NCI-H526 treated with DMSO at 0.1 percent for 48 hours (cell line): ENCODE data around the gene TSEN34.
A peak's percentile ranks its signal among the peaks of the same experiment; 100 is the strongest.
"Not testable (repeated sequence)": the region's sequence is repeated elsewhere in the genome, so short reads cannot be mapped to it uniquely, and the experiment has no call there.

ENCODE experiments used
- DNase-seq: peaks from one replicate; lab custom pipeline; 2025; lab: John Stamatoyannopoulos, UW

TSEN34 gene

DNA sequence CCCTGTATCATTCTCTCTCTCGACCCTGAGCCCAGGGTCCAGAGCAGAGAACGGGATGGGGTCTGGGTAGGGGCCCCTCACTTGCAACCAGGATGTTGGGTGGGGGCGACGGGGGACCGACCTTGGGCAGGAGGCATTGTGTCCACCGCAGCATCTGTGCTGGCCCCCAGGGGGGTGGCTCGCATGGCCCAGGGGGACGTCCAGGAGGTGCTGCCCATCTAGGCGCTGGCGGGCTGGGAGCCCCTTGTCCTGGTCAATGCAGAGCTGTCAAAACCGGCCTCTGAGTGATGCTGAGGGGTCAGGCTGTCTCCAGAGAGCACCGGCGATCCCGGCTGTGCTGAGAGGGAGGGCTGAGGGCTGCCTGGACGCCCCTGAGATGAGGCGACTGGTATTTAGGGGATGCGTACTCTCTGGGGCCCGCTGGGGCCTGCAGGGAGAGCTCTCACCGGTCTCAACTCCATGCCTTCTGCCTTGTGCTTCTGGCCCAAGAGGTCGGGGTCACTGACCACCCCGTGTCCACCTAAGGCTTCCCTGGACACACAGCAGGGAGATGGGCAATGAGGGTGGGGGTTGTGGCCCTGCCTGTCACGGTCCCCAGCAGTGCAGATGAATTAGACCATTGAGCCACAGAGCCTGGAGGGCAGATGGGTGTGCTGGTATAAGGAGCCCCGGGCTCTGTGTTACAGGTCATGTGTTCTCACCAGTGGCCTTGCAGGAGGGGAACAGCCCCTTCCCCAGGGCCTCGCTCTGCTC, 18.1 kb downstream of the TSEN34 start:
- no peak for DNase-seq

DNA sequence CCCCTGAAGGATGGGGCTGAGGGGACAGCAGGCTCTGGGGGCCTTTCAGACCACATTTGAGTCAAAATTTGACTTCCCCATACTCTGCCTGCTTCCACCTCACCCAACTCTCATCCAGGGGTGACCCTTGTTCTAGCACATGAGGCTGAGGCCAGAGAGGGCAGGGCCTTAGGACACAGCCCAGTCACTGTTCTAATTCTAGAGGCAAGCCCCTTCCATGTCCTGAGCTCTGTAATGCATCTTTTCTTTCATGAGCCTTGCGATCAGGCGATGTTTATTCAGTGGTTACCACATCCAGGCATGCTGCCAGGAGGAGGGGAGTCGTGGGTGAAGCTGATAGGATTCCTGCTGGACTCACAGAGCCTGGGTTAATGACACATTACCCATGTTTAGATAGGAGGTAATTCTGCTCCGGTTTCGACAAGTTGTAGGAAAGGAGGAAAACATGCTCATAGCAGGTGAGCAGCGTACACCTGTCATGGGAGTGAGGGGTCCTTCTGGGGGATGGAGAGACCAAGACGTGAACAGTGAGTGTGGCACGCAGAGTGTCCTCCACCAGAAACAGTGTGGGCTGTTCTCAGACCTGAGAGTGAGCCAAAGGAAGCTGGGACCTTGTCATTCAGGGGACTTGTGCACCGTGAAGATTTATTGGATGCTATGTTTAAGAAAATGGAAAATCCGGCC, 18.8 kb downstream of the TSEN34 start:
- peak; percentile 55 for DNase-seq

DNA sequence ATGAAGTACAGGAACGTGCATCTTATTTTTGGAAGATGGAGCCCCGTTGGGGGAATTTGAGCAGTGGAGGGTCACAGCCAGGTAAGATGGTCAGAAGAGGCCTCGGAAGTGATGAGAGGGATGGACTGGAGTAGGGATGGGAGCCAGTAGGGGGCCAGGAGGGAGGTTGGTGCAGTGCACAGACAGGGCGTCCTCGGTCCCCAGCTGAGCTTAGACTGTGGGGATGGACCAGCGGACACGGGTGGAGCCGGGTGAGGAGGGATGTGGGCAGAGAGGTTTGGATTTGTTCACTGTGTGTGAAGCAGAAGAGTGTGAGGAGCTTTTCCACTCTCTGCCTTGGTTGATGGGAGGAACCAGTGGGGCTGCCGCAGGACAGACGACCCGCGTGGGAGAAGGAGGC, 20.1 kb downstream of the TSEN34 start:
- no peak for DNase-seq

DNA sequence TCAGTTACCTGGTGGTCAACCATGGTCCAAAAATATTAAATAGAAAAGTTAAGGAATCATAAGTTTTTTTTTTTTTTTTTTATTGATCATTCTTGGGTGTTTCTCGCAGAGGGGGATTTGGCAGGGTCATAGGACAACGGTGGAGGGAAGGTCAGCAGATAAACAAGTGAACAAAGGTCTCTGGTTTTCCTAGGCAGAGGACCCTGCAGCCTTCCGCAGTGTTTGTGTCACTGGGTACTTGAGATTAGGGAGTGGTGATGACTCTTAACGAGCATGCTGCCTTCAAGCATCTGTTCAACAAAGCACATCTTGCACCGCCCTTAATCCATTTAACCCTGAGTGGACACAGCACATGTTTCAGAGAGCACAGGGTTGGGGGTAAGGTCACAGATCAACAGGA, 23.1 kb downstream of the TSEN34 start:
- DNase-seq: not testable (repeated sequence)

DNA sequence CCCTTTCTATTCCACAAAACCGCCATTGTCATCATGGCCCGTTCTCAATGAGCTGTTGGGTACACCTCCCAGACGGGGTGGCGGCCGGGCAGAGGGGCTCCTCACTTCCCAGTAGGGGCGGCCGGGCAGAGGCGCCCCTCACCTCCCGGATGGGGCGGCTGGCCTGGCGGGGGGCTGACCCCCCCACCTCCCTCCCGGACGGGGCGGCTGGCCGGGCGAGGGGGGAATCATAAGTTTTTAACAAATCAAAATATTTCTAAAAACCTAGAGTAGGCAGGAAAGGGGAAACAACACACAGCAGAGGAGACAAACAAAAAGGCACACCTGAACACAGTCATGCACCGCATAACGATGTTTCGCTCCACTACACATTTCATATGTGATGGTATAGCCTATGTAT, 23.6 kb downstream of the TSEN34 start:
- DNase-seq: not testable (repeated sequence)

DNA sequence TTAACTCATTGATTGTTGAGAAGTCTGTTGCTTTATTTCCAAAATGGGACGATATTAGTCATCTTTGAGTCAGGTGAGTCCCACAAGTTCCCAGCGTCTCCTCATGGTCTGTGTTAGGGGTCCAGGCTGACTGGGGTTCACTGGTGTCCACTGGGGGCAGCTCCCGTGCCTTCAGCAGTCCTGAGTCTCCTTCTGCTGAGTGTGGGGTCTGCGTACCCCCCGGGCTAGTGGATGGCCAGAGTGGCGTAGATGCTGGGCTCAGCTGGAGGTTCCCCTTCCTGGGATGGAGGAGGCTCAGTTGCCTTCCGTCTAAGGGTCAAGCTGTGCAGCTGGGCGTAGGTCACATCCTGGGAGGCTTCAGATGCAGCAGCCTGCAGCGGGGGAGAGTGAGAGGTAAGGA, 25.8 kb downstream of the TSEN34 start:
- no peak for DNase-seq

DNA sequence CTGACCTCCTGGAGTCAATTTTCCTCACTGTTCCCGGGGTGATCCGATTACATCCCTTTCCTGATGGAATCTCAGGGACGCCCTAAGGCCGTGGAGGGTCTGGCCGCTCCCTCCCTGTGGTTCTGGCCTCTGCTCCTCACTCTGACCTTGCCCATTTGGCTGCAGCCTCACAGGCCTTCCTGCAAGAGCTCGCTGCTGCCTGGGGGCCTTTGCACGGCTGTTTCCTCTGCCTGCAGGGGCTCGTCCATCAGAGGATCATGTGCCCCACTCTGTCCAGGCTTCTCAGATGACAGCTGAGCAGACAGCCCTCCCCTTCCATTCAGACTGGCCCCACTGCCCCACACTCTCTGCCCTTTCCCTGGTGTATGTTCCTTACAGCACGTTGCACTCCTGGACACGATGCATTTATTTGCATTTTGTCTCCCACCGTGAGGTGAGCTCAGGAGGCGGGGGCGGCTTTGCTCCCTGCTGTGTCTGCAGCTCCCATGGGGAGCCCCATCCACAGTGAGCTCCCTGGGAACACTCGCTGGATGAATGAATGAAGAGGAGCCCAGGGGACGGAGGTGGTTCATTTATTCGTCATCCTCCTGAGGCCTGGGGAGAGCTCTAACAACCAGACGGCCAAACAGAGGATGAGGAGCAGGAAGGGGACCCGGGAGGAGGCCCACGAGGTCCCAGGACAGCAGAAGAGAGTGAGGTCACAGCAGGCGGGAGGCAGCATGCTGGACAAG, 26.6 kb downstream of the TSEN34 start:
- DNase-seq: not testable (repeated sequence)

DNA sequence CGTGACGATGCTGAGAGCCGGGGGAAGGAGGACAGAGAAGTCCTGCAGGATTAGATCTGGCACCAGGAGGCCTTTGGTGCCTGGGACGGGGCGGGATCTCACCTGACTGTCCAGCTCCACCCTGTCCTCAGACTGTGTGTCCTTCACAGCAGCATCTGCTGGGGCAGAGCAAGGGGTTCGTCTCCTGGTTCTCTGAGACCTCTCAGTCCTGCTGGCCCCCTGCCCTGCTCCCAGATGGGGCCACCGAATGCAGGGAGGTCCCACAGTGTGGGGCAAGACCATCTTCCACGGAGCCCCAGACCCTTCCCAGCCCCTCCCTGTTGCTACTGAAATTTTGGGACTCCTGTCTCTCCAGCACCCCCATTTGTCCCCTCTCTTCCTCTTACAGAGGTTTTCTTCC, 27.2 kb downstream of the TSEN34 start:
- DNase-seq: no peak

DNA sequence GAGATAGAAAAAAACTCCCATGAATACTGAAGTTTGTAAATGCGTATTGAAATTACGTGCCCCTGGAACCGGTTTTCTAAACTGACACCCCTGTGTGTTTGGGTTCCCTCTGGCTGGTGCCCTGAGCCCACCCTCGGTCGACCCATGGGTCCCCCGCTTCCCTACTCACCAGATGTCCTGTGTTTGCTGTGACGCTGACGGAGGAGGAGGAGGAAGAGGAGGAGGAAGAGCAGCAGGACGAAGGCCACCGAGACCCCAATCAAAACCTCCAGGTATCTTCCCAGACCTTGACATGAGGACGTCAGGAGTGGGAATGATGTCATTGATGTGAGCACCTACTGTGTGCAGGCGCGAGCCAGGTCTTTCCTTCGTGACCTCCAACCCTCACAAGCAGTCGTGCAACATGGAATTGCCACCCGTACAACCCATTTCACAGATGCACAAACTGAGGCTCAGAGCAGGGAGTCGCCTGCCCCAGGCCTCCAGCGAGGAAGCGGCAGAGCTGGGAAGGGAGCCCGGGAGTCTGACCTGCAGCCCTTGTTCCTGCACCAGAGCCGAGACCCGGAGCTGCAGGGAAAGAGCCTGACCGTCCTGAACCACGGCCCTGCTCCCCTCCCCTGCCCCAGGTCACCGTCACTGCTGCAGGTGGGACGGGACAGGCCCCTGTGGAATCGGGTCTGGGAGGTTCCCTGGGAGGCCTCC, 28.0 kb downstream of the TSEN34 start:
- no peak for DNase-seq

DNA sequence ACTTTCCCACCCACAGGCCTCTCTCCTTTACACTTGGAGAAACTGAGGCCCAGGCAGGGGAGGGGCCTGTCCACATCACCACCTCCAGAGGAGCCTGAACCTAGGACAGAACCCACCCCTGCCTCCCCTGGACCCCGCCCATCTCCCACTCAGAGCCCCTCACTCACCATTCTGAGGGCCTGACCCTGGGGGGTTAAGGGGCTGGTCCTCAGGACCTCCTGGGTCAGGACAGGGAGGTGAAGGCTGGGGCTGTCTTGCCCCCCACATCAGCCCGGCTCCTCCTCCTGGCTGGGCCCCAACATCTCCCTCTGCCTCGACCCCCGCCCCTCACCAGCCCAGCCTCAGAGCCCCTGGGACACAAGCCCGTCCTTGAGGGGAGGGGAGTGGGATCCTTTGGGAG, 28.6 kb downstream of the TSEN34 start:
- not testable (repeated sequence) for DNase-seq

DNA sequence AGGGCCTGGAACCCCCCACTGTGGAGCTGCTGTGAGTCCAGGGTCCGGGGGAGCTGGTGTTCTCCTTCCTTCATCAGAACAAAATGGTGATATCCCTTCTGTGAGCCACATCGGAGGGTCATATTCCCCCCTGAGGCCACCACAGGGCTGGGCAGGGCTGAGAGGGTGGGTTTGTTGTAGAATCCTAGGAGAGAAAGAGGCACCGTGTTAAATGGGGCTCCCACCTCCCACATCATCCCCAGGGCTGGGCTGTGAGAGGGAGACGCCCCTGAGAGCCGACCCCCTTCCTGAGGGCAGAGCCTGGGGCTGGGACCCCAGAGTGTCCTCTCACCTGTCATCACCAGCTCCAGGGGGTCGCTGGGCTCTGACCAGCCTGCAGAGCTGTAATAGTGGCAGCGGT, 30.8 kb downstream of the TSEN34 start:
- not testable (repeated sequence) for DNase-seq

DNA sequence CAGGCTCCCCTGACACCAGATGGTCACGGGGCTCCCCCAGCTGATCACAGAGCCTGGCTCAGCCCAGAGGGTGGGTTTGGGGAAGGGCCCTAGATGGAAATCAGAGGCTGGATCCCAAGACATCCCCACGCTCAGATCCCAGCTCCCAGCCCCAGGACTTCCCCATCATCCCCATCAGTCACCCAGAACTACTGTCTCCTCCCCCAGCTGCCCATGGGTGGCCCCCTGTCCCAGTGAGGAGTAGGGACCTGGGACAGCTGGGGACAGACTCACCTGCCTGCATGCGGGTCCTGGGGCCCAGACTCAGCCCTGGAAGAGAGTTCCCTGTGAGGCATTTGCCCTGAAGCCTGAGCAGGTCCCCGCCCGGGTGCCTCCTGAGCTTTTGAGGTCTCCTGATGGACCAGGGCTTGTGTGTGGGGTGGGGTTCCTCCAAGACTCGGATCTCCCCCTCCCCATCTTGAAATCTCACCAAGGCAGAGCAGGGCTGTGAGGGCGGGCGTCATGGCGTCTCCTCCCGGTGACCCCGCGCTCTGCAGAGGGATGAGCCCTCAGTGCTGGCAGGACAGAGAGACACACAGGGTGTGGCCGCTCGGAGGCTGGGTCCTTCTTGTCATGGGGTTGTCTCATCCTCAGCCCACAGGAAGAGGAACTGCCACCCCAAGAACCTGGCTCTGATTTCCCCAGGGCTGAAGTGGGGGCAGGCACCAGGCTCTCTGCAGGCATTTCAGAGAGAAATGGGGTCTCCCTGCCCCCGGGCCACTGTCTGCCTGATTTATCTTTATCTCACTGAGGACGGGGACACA, 31.6 kb downstream of the TSEN34 start, which contains the start of gene LILRB3:
TSS of gene LILRB3 (minus strand) at position 534 of the 803 bp plus-strand sequence. CDS start at position 503, 31 bp downstream.
- not testable (repeated sequence) for DNase-seq

DNA sequence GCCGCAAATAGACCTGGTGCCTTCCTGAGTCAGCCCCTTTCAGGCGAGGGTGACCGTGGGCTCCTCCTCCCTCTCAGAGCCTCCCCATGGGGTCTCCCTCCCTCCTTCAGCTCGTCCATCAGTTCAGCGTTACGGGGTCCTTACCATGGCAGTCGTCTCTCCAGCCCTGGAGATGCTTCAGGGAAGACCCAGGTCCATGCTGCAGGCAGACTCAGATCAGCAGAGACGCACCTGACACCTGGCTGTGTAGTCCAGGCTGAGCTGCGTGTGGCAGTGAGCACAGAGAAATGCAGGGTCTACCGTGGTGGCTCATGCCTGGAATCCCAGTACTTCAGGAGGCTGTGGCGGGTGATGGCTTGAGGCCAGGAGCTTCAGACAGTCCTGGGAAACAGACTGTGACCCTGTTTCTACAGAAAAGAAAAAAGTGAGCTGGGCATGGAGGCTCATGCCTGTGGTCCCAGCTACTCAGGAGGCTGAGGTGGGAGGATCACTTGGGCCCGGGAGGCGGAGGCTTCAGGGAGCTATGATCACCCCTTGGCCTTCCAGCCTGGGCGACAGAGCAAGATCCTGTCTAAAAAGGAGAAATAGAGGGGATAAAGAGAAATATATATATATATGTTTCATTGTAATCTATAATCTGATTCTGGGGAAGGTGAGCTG, 32.3 kb downstream of the TSEN34 start:
- not testable (repeated sequence) for DNase-seq

DNA sequence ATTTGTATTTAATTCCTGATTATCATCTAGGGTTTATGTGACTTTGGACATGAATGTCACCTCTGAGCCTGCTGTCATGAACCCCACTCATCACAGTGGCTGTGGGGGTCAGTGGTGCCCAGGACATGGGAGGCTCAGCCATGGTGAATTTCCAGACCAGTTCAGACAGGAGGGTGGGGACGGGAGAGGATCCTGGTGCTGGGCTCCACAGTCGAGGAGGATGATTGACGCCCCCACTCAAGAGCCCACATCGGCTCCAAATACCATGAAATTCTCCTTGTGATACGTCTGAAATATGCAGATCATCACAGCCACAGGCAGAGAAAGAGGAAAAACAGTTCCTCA, 32.8 kb downstream of the TSEN34 start:
- not testable (repeated sequence) for DNase-seq

DNA sequence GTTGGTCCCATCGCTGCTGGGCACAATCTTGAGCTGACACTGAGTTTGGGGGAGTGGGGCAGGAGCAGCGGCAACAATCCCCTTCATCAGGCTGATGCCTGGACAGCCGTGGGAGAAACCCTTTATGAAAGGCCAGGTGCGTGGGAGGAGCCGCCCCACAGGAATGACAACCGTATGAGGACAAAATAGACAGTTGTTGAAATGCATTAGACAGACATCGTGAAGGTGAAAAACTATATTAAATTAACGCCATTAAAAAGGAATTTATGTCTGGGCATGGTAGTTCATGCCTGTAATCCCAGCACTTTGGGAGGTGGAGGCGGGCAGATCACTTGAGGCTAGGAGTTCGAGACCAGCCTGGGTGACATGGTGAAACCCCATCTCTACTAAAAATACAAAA, 33.5 kb downstream of the TSEN34 start:
- not testable (repeated sequence) for DNase-seq

DNA sequence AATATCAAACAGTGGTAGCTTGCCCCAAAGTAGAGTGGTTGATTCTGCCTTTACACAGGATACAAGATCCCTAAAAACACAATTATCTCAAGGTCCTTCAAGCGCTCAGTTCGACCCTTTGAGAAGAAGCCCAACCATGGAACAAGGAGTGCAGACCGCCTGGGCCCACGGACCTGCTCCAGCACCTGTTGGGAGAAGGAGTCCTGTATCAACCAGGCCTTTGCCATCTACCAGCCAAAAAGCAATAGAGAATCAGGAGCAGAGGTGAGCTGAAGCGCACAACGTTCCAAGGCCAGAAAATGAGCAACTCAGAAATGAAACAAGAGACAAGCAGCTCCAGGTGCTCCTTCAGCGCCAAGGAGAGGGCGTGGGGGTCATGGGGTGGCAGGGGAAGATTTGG, 38.0 kb downstream of the TSEN34 start:
- no peak for DNase-seq

DNA sequence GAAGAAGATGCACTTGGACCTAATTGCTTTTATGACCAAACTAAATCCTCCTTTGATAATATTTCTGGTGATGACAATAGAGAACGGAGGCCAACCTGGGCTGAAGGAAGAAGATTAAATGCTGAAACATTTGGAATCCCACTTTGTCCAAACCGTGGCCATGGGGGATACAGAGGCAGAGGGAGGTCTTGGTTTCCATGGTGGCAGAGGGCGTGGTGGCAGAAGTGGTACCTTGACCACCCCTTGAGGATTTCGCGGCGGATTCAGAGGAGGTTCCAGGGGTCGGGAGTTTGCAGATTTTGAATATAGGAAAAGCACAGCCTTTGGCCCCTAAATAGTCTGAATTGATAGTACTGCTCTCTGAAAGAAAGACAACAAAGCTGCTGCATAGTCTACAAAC, 38.9 kb downstream of the TSEN34 start:
- DNase-seq: no peak

DNA sequence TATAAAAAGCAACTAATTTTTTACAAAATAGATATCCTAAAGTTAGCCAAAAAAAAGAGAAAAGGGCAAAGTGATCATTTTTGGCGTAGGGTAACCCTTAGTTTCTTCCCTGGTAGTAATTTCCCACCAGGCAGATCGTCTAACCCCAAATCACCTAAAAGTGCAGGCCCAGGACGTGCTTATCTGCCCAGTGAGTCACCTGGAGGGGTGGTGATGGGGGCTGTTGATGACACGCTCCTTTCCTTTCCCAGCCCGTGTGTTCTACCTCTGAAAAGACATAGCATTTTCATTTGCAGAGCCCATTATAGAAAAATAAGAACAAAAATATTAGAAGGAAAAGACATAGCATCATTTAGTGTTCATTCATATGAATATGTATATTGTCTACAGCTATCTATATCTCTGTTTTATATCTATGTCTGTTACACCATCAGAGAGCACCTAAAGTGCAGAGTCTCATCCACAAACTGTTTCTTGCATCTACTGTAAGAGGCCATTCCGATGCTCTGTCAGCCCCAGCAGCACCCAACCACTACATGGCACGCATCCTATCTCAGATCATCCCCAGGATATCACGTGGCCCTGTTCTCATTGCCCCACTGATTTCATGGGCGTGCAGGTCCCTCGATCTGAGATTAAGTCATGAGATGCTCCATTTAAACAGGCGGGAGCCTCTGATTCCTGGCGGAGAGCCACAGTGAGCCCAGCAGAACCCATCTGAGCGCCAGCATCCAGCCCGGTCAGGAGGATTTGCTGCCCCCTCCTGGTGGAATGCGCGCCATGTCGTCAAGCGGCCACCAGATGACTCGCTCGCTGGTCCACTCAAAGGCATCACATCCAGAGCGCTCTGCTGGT, 40.2 kb downstream of the TSEN34 start:
- peak; percentile 75 for DNase-seq

DNA sequence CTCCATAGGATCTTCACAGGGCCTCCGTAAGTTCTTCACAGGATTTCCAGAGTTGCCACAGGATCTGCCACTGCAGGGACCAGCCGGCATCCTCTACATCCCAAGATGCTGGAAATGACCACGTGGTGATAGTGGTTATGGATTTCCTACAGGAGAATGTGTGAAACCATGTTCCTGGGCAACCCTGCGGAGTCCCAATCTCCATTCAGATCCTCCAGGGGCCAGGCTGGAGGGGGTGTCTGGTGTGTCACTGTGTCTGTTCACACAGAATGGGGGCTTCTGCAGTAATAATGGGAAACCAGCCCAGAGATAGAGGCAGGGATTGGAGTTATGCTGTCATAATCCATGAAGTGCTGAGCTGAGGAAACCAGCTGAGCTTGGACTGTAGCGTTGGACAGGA, 42.8 kb downstream of the TSEN34 start:
- DNase-seq: no peak
